ENCODE measurements around the gene GID8. TPM values are rescaled to one million over a fixed set of nuclear protein-coding genes. Genes with fewer than 3 reads are reported as not detected.

The GID8 gene
- total and polyA plus RNA-seq, 2 of the 13 experiments (the other 11 are each of a cell fraction or from before 2014, with no cell fraction given): 39.6 to 59.8 TPM

- TF ChIP-seq NR2C2 (CRISPR knock-in tag; IDR thresholded peaks at IDR 0.05; ENCODE audit: borderline replicate concordance) (peak; percentile 51), ZFP91 (CRISPR knock-in tag; IDR thresholded peaks at IDR 0.05; ENCODE audit: borderline replicate concordance) (no peak), GATAD2A (CRISPR knock-in tag; IDR thresholded peaks at IDR 0.05) (no peak), ZFP62 (CRISPR knock-in tag; IDR thresholded peaks at IDR 0.05) (0 out of 2 replicates have a peak, but pooled peaks have one; percentile 10), RBAK (CRISPR knock-in tag; IDR thresholded peaks at IDR 0.05) (peak; percentile 58; the same call in 1 of the 2 replicates), PPARG (CRISPR knock-in tag; conservative IDR thresholded peaks at IDR 0.05) (0 out of 2 replicates have a peak, but pooled peaks have one; percentile 6), DMAP1 (CRISPR knock-in tag; IDR thresholded peaks at IDR 0.05) (peak; percentile 43; the same call in 1 of the 2 replicates), TSC22D2 (CRISPR knock-in tag; IDR thresholded peaks at IDR 0.05; ENCODE audit: borderline replicate concordance) (no peak; the same call in 1 of the 2 replicates), MZF1 (CRISPR knock-in tag; IDR thresholded peaks at IDR 0.05; ENCODE audit: borderline replicate concordance) (no peak), NONO (IDR thresholded peaks at IDR 0.05) (no peak), NONO (CRISPR knock-in tag; conservative IDR thresholded peaks at IDR 0.05) (no peak; the same call in 1 of the 2 replicates), ZNF792 (CRISPR knock-in tag; IDR thresholded peaks at IDR 0.05) (0 out of 2 replicates have a peak, but pooled peaks have one; percentile 15), KDM5B (CRISPR knock-in tag; IDR thresholded peaks at IDR 0.05; ENCODE audit: borderline replicate concordance) (peak; percentile 10; the same call in 1 of the 2 replicates), BRD4 (CRISPR knock-in tag; IDR thresholded peaks at IDR 0.05) (no peak; the same call in 1 of the 2 replicates), MXD4 (CRISPR knock-in tag; IDR thresholded peaks at IDR 0.05) (no peak), MIER2 (CRISPR knock-in tag; IDR thresholded peaks at IDR 0.05) (no peak), GZF1 (CRISPR knock-in tag; IDR thresholded peaks at IDR 0.05) (0 out of 2 replicates have a peak, but pooled peaks have one; percentile 28), SKI (IDR thresholded peaks at IDR 0.05; ENCODE audit: partially characterized antibody) (no peak), MNT (IDR thresholded peaks at IDR 0.05) (no peak), ZNF761 (CRISPR knock-in tag; conservative IDR thresholded peaks at IDR 0.05) (0 out of 2 replicates have a peak, but pooled peaks have one; percentile 14), HOXA9 (CRISPR knock-in tag; IDR thresholded peaks at IDR 0.05; ENCODE audit: borderline replicate concordance) (peak; percentile 17; the same call in 1 of the 2 replicates), ATM (IDR thresholded peaks at IDR 0.05; ENCODE audit: borderline replicate concordance) (no peak), ZFAT (CRISPR knock-in tag; conservative IDR thresholded peaks at IDR 0.05) (peak; percentile 26; the same call in 1 of the 2 replicates), TRIM22 (IDR thresholded peaks at IDR 0.05) (no peak), HES4 (CRISPR knock-in tag; IDR thresholded peaks at IDR 0.05; ENCODE audit: borderline replicate concordance) (peak; percentile 88), YEATS4 (CRISPR knock-in tag; IDR thresholded peaks at IDR 0.05; ENCODE audit: borderline replicate concordance) (no peak)
Observed at GRCh38 chr20:62925420-62926228, 12.3 kb upstream of the GID8 start (continued).
